Osteoblast (primary cell): Measurements from ENCODE around the gene ALPL. TPM values are rescaled to one million over a fixed set of nuclear protein-coding genes. Genes with fewer than 3 reads are reported as not detected.
A peak's percentile ranks its signal among the peaks of the same experiment; 100 is the strongest.
"Not testable (repeated sequence)": the region's sequence is repeated elsewhere in the genome, so short reads cannot be mapped to it uniquely, and the experiment has no call there.

ENCODE experiments used
- DNase-seq: peaks from one replicate; pipeline ENCODE4 v3.0.0; 2011; ENCODE audit warnings: low spot score, mixed read lengths; ENCODE audit not compliant: insufficient read length; ENCODE audit errors: missing footprints
- H2AFZ ChIP-seq: 2 replicates; pipeline ENCODE4 v1.6.0; 2011; ENCODE audit warnings: mild to moderate bottlenecking, low read length
- H3K27ac ChIP-seq: 2 replicates; pipeline ENCODE4 v1.5.1; 2011; ENCODE audit warnings: mild to moderate bottlenecking, low read depth, low read length, moderate library complexity
- H3K27me3 ChIP-seq: 2 replicates; pipeline ENCODE4 v1.6.0; 2012; ENCODE audit warnings: mild to moderate bottlenecking, control low read depth, inconsistent platforms, low read length, moderate library complexity; ENCODE audit not compliant: insufficient read depth
- H3K36me3 ChIP-seq: 2 replicates; pipeline ENCODE4 v1.5.1; 2011; ENCODE audit warnings: mild to moderate bottlenecking, low read length, control low read depth, moderate library complexity; ENCODE audit not compliant: insufficient read depth
- H3K4me1 ChIP-seq: 2 replicates; pipeline ENCODE4 v1.5.1; 2011; ENCODE audit warnings: mild to moderate bottlenecking, low read length, control low read depth, moderate library complexity; ENCODE audit not compliant: insufficient read depth
- H3K4me2 ChIP-seq: 2 replicates; pipeline ENCODE4 v1.6.0; 2011; ENCODE audit warnings: mild to moderate bottlenecking, low read length; ENCODE audit not compliant: insufficient read depth
- H3K4me3 ChIP-seq: fragments of 200-600 bp; sonication (generic); 3 replicates; pipeline ENCODE4 v1.5.1; 2012; ENCODE audit warnings: mild to moderate bottlenecking, low read length, inconsistent platforms; ENCODE audit not compliant: insufficient read depth
- H3K79me2 ChIP-seq: 2 replicates; pipeline ENCODE4 v1.6.0; 2012; ENCODE audit warnings: mild to moderate bottlenecking, low read length, control low read depth, inconsistent platforms; ENCODE audit not compliant: insufficient read depth
- H3K9me3 ChIP-seq: 2 replicates; pipeline ENCODE4 v1.5.1; 2011; ENCODE audit warnings: low read depth, low read length, control low read depth
- H4K20me1 ChIP-seq: 2 replicates; pipeline ENCODE4 v1.6.0; 2012; ENCODE audit warnings: mild to moderate bottlenecking, low read length, control low read depth; ENCODE audit not compliant: insufficient read depth
- total RNA-seq: library from RNA; depleted of rRNA; stranded (reverse); fragments of >200 nt; gene quantifications from 2 replicates; pipeline ENCODE4 v1.2.3, GENCODE V29; 2012
- TF ChIP-seq, protein P1 (sequence below): IDR thresholded peaks from 2 replicates; pipeline ENCODE4 v1.5.1; 2011; ENCODE audit warnings: mild to moderate bottlenecking, low read depth, low read length, moderate library complexity; ENCODE audit errors: extremely low read depth

ALPL gene
- total RNA-seq, result 7.1 and 8.0 TPM in 2 replicates

DNA sequence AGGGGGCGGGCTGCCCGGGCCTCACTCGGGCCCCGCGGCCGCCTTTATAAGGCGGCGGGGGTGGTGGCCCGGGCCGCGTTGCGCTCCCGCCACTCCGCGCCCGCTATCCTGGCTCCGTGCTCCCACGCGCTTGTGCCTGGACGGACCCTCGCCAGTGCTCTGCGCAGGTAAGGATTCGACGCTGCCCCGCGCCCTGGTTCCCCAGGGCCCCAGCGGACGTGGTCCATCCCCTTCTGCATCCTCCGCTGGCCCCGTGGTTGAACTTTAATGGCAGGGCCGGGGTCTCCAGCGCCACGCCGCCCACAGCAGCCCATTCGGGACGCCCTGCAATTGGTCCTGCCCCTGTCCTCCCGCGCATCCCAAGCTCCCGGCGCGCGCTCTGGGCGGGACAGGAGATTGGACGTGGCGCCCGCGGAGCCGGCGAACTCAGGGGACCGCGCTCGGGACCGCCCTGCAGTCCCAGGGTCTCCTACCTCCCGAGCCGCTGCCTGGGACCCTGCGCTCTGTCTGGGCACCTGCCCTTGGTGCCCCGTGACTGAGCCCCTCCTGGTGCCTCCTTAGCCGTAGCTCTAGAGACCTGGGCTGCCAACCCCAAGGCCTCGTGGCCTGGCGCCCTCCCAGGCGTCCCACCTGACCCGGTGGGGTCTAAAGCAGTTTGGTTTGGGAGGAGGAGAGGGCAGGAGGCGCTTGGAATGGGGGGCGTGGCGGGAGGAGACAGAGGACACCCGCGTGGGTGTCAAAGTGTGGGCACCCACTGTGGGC is at the start of gene ALPL:
ALPL (plus strand) TSS at position 73 of the 762 bp plus-strand sequence. CDS start 44,659 bp downstream, outside the sequence.
- no peaks in the 10 kb centered on the region for H3K9me3 ChIP-seq
- peak within 1 kb of the TSS; percentile 83 for H2AFZ ChIP-seq
- no peaks in the 10 kb centered on the region for H3K36me3 ChIP-seq
- no peak within 1 kb of the TSS for H3K27ac ChIP-seq
- H3K27me3 ChIP-seq, result peaks cover 29% of the 10 kb centered on the region
- H3K79me2 ChIP-seq, result no peaks in the 10 kb centered on the region
- TF ChIP-seq, protein P1, sequence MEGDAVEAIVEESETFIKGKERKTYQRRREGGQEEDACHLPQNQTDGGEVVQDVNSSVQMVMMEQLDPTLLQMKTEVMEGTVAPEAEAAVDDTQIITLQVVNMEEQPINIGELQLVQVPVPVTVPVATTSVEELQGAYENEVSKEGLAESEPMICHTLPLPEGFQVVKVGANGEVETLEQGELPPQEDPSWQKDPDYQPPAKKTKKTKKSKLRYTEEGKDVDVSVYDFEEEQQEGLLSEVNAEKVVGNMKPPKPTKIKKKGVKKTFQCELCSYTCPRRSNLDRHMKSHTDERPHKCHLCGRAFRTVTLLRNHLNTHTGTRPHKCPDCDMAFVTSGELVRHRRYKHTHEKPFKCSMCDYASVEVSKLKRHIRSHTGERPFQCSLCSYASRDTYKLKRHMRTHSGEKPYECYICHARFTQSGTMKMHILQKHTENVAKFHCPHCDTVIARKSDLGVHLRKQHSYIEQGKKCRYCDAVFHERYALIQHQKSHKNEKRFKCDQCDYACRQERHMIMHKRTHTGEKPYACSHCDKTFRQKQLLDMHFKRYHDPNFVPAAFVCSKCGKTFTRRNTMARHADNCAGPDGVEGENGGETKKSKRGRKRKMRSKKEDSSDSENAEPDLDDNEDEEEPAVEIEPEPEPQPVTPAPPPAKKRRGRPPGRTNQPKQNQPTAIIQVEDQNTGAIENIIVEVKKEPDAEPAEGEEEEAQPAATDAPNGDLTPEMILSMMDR, result no peak
- peak within 1 kb of the TSS; percentile 79 for H3K4me2 ChIP-seq
- H3K4me1 ChIP-seq, result peaks cover 41% of the 10 kb centered on the region
- DNase-seq, result no peak
- H3K4me3 ChIP-seq, result peak within 1 kb of the TSS; percentile 74
- H4K20me1 ChIP-seq, result no peaks in the 10 kb centered on the region

DNA sequence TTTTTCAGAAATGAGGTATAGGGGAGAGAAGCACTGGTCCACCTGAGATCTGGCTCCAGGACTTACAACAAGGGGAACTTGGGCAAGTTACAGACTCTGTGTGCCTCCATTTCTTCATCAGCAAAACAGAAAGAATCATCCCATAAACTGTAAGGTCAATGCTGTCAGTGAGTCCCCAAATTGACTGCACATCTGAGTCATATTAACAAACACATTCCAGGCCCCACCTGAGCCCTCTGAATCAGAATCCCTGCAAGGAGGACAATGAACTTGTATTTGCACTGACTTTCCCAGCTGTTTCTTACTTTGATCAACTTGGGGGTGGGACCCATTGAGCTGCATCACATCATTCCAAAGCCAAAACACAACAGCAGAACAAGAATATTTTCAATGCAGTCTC is 44.1 kb upstream of the ALPL start:
- not testable (repeated sequence) for H3K4me3 ChIP-seq, H3K79me2 ChIP-seq, H3K36me3 ChIP-seq, H3K9me3 ChIP-seq, H4K20me1 ChIP-seq, H3K27me3 ChIP-seq, DNase-seq, H3K27ac ChIP-seq, H3K4me1 ChIP-seq, H3K4me2 ChIP-seq, H2AFZ ChIP-seq

DNA sequence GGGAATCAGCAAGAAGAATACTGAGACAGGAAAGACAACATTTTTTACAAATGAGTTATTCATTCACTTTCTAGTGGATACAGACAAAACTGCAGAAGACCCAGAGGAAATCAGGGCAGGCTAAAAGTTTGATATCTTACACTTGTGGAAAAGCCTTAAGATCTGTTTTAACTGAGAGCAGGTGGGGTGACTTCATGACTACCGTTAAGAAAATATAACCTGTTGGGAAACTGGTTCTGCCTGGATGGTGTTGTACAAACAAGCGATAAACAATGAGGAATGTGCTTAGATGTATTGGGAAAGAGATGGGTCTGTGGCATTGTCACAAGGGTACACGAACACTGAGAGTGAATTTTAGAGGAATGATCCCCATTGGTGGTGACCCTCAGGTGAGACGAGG is 41.3 kb upstream of the ALPL start:
- H4K20me1 ChIP-seq, H3K4me2 ChIP-seq, DNase-seq, H3K9me3 ChIP-seq, H3K27ac ChIP-seq, H3K79me2 ChIP-seq, H3K4me1 ChIP-seq, H3K4me3 ChIP-seq, H3K27me3 ChIP-seq, H3K36me3 ChIP-seq, H2AFZ ChIP-seq: not testable (repeated sequence)

DNA sequence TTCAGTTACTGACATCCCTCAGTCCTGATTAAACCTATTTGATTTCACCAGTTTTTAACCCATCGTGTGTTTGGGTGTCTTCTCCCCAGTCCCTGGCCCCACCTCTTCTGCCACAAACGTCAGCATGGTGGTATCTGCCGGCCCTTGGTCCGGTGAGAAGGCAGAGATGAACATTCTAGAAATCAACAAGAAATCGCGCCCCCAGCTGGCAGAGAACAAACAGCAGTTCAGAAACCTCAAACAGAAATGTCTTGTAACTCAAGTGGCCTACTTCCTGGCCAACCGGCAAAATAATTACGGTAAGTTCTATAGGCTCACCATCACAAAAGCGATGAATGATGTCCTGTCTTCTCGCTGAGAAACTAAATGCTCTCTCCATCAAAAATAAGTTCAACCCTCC is 40.6 kb upstream of the ALPL start:
- no peaks in the 10 kb centered on the region for H4K20me1 ChIP-seq
- H3K4me3 ChIP-seq, result no peak overlapping the region
- TF ChIP-seq, protein P1, result peak; percentile 63
- H2AFZ ChIP-seq, result no peak overlapping the region
- no peak overlapping the region for H3K27ac ChIP-seq
- no peak overlapping the region for H3K4me2 ChIP-seq
- H3K27me3 ChIP-seq, result no peaks in the 10 kb centered on the region
- H3K79me2 ChIP-seq, result no peaks in the 10 kb centered on the region
- H3K36me3 ChIP-seq, result peaks cover 8% of the 10 kb centered on the region
- DNase-seq, result no peak
- H3K9me3 ChIP-seq, result no peaks in the 10 kb centered on the region
- H3K4me1 ChIP-seq, result no peaks in the 10 kb centered on the region

DNA sequence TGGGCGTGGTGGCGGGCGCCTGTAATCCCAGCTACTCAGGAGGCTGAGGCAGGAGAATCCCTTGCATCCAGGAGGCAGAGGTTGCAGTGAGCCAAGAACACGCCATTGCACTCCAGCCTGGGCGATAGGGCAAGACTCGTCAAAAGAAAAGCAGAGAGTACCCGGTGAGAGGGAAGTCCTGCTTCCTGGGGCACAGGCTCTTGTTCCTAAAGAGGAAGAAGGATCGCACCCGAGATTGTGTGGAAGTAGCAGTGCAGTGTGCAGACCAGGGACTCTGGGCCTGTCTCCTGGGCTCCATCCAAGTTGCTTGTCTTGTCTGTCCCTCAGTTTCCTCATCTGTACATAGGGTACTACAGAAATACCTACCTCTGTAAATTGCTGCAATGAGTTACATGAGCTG is 39.6 kb upstream of the ALPL start:
- Histone ChIP-seq H3K9me3 (no peaks in the 10 kb centered on the region), H3K4me3 (no peak overlapping the region), H3K4me1 (no peaks in the 10 kb centered on the region), H3K4me2 (no peak overlapping the region), H4K20me1 (no peaks in the 10 kb centered on the region), H2AFZ (no peak overlapping the region), H3K79me2 (no peaks in the 10 kb centered on the region), H3K27me3 (no peaks in the 10 kb centered on the region), H3K27ac (no peak overlapping the region), H3K36me3 (peaks cover 8% of the 10 kb centered on the region)
- DNase-seq, result no peak
- TF ChIP-seq, protein P1, result no peak
